PC-9 (cell line): ENCODE measurements around the gene MBD3. TPM values are rescaled to one million over a fixed set of nuclear protein-coding genes. Genes with fewer than 3 reads are reported as not detected.

Source experiments
- BruUV-seq: library from RNA; stranded (reverse); fragments of 400-500 nt; replicated peaks from 2 replicates; lab custom pipeline; 2021; lab: Mats Ljungman, UMichigan
- CTCF ChIA-PET: fragments of 300-600 bp; sonication (Branson Sonifier 250); formaldehyde crosslinking; loops from one replicate; lab custom pipeline; 2022; ENCODE audit warnings: antibody characterized with exemption; lab: Charles Lee
- POLR2A ChIA-PET: fragments of 300-600 bp; sonication (Branson Sonifier 250); formaldehyde crosslinking; loops from one replicate; lab custom pipeline; 2022; ENCODE audit warnings: antibody characterized with exemption; ENCODE audit not compliant: unreplicated experiment; lab: Charles Lee
- DNase-seq, 2 experiments: peaks; one replicate each; pipeline versions ENCODE4 v3.0.0 to v3.0.0-alpha.2; 2015 to 2022; ENCODE audit warnings: mixed read lengths in 1 of 2
- H2AFZ ChIP-seq: fragments of 200-600 bp; sonication (generic); 2 replicates; pipeline ENCODE4 v1.8.1; 2017; ENCODE audit warnings: antibody characterized with exemption
- H3F3A ChIP-seq: fragments of 200-600 bp; sonication (generic); 2 replicates; pipeline ENCODE4 v1.8.1; 2017; ENCODE audit warnings: antibody characterized with exemption, mild to moderate bottlenecking, low read depth; ENCODE audit not compliant: insufficient read depth
- H3K27ac ChIP-seq: fragments of 200-600 bp; sonication (generic); 2 replicates; pipeline ENCODE4 v1.6.1; 2016; ENCODE audit warnings: mixed run types
- H3K27me3 ChIP-seq: fragments of 200-600 bp; sonication (generic); 2 replicates; pipeline ENCODE4 v1.6.1; 2016; ENCODE audit warnings: low read depth, mixed run types; ENCODE audit not compliant: insufficient read depth
- H3K36me3 ChIP-seq: fragments of 200-600 bp; sonication (generic); 2 replicates; pipeline ENCODE4 v1.6.1; 2016; ENCODE audit warnings: low read depth, mixed run types
- H3K4me1 ChIP-seq: fragments of 200-600 bp; sonication (generic); replicated peaks from 2 replicates; pipeline ENCODE4 v1.6.1; 2016; ENCODE audit warnings: mixed run types; ENCODE audit not compliant: insufficient read depth
- H3K4me2 ChIP-seq: fragments of 200-600 bp; sonication (generic); 2 replicates; pipeline ENCODE4 v1.6.1; 2017; ENCODE audit warnings: mixed run types
- H3K4me3 ChIP-seq: fragments of 200-600 bp; sonication (generic); 2 replicates; pipeline ENCODE4 v1.6.1; 2016; ENCODE audit warnings: mixed run types
- H3K79me2 ChIP-seq: fragments of 200-600 bp; sonication (generic); 2 replicates; pipeline ENCODE4 v1.6.1; 2017; ENCODE audit warnings: low read depth, mixed run types
- H3K9me2 ChIP-seq: fragments of 200-600 bp; sonication (generic); 2 replicates; pipeline ENCODE4 v1.8.1; 2017; ENCODE audit warnings: mild to moderate bottlenecking; ENCODE audit not compliant: insufficient read depth
- H3K9me3 ChIP-seq: fragments of 200-600 bp; sonication (generic); 2 replicates; pipeline ENCODE4 v1.8.1; 2016; ENCODE audit warnings: low read depth; ENCODE audit not compliant: insufficient read depth
- H4K20me1 ChIP-seq: fragments of 200-600 bp; sonication (generic); 2 replicates; pipeline ENCODE4 v1.8.1; 2017; ENCODE audit not compliant: insufficient read depth
- EZH2 ChIP-seq: fragments of 200-600 bp; sonication (generic); IDR thresholded peaks from 2 replicates; pipeline ENCODE4 v1.8.0; 2017; ENCODE audit warnings: antibody characterized with exemption, low read depth
- intact Hi-C: fragments of 100-400 bp; cut with micrococcal nuclease; formaldehyde crosslinking; loops from one replicate; pipeline ENCODE4 v1.10.0; 2022; ENCODE audit not compliant: unreplicated experiment
- total RNA-seq: library from RNA; stranded (reverse); gene quantifications from 2 replicates; pipeline ENCODE4 v1.2.3, GENCODE V29; 2021
- TF ChIP-seq, protein P1 (sequence below): fragments of 200-600 bp; sonication (generic); conservative IDR thresholded peaks from 2 replicates; pipeline ENCODE4 v1.6.1; 2017; ENCODE audit warnings: mixed run types, antibody characterized with exemption, mild to moderate bottlenecking, moderate library complexity

MBD3 gene
- total RNA-seq, 1 experiment from 2014 or later: 129 TPM

DNA sequence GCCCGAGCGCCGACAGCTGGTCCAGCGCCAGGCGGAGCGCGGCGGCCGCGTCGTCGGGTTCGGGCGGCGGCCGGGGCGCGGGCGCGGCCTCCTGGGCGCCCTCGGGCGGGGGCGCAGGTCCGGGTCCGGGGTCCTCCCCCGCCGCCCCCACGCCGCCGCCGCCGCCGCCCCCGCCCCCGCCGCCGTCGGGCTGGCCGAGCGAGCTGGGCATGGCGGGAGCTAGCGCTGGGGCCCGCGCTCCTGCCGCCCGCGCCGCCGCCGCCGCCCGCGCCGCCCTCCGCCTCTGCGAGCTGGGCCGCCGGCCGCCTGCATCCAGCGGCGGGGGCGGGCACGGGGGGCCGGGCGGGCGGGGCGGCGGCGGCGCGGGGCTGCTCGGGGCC is 24.8 kb downstream of the MBD3 start:
- Histone ChIP-seq H3K4me3 (no peak overlapping the region), H3K4me1 (peaks cover 4% of the 10 kb centered on the region; the same call in 1 of the 2 replicates), H3K27me3 (no peaks in the 10 kb centered on the region), H3K9me3 (no peaks in the 10 kb centered on the region), H3K27ac (no peak overlapping the region), H3K4me2 (no peak overlapping the region), H2AFZ (no peak overlapping the region), H3F3A (peaks cover 5% of the 10 kb centered on the region; the same call in 1 of the 2 replicates), H4K20me1 (peaks cover 4% of the 10 kb centered on the region; the same call in 1 of the 2 replicates), H3K79me2 (0 out of 2 replicates have a peak, but pooled peaks cover 8% of the 10 kb centered on the region), H3K36me3 (no peaks in the 10 kb centered on the region), H3K9me2 (no peaks in the 10 kb centered on the region)
- DNase-seq: no peak
- BruUV-seq: no TSS peak
- ChIA-PET POLR2A (no interaction called here), CTCF (no interaction called here)
- intact Hi-C loops: no loop called here
- no peak for TF ChIP-seq EZH2
- TF ChIP-seq, protein P1, sequence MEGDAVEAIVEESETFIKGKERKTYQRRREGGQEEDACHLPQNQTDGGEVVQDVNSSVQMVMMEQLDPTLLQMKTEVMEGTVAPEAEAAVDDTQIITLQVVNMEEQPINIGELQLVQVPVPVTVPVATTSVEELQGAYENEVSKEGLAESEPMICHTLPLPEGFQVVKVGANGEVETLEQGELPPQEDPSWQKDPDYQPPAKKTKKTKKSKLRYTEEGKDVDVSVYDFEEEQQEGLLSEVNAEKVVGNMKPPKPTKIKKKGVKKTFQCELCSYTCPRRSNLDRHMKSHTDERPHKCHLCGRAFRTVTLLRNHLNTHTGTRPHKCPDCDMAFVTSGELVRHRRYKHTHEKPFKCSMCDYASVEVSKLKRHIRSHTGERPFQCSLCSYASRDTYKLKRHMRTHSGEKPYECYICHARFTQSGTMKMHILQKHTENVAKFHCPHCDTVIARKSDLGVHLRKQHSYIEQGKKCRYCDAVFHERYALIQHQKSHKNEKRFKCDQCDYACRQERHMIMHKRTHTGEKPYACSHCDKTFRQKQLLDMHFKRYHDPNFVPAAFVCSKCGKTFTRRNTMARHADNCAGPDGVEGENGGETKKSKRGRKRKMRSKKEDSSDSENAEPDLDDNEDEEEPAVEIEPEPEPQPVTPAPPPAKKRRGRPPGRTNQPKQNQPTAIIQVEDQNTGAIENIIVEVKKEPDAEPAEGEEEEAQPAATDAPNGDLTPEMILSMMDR: no peak

DNA sequence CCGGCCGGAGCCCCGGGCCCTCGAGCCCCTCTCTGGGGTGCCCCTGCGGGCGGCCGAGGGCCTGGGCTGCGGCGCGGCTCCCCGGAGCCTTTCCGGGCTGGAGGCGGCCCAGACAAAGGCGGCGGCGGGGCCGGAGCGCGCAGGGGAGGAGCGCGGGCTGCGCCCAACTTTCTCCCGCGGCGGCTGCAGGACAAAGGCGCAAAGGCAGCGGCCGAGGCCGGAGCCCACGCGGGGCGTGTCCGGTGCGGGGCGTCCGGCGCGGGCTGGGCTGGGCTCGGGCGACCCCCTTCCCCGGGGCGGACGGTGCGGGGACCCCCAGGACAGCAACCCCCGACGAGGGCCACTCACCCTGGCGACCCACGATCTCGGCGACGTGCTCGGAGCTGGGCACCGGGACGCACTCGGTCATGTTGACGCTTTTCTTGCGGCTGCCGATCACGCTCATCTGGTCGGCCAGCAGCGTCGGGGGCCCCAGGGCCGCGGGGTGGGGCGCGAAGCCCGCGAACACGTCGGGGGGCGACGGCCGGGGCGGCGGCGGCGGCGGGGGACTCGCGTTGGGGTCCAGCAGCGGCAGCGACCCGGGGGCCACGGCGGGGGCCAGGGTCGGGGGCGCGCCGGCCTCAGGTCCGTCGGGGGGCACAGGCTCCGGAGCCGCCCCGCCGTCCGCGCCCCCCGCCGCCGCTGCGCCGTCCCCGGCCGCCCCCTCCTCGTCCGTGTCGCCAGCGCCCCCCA is 25.4 kb downstream of the MBD3 start:
- CTCF ChIA-PET: no interaction called here
- H3K9me3 ChIP-seq: no peaks in the 10 kb centered on the region
- H3K4me3 ChIP-seq: peak overlapping the region; percentile 55; the same call in 1 of the 2 replicates
- H3K36me3 ChIP-seq: no peaks in the 10 kb centered on the region
- TSS peak; percentile 87 for BruUV-seq
- H3K4me1 ChIP-seq: peaks cover 4% of the 10 kb centered on the region; the same call in 1 of the 2 replicates
- peaks cover 4% of the 10 kb centered on the region; the same call in 1 of the 2 replicates for H4K20me1 ChIP-seq
- H3F3A ChIP-seq: peaks cover 5% of the 10 kb centered on the region; the same call in 1 of the 2 replicates
- no peak overlapping the region for H3K27ac ChIP-seq
- H3K4me2 ChIP-seq: peak overlapping the region; percentile 73; the same call in 1 of the 2 replicates
- H3K9me2 ChIP-seq: no peaks in the 10 kb centered on the region
- POLR2A ChIA-PET: no interaction called here
- no peak for DNase-seq
- intact Hi-C loops: no loop called here
- H3K27me3 ChIP-seq: no peaks in the 10 kb centered on the region
- no peak for TF ChIP-seq EZH2
- TF ChIP-seq, protein P1: no peak
- H3K79me2 ChIP-seq: 0 out of 2 replicates have a peak, but pooled peaks cover 8% of the 10 kb centered on the region
- H2AFZ ChIP-seq: no peak overlapping the region

DNA sequence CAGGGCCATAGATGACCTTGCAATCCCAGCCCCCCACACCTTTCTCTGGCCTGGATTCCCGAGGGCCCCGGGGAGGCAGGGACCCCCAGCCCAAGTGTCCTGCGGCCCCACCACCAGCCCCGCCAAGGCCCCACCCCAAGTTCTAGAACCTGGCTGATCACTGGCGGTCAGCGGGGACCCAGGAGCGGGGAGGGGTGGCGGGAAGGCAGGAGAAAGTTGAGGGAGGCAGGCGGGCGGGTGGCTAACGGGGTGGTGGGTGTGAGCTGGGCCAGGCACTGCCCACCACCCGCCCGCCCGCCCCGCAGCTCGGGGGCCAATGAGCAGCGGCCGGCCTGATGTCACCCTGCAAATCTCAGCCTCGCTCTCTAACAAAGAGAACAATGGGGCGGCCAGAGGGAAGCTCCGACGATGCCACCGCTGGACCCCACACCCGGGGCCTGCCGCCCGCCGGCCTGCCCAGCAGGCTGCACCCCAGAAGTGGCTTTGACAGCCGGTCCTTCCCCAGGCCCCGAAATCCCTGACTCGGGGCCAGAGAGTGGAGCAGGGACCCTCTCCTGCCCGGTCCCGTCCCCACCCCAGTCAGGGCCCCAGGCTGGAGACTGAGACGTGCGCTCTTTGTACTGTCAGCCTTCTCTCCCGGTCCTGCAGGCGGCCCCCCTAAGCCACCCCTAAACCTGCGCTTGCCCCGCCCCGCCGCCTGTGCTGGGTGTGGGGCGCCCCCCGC is 26.1 kb downstream of the MBD3 start:
- peaks cover 4% of the 10 kb centered on the region; the same call in 1 of the 2 replicates for H3K4me1 ChIP-seq
- no peaks in the 10 kb centered on the region for H3K27me3 ChIP-seq
- no peaks in the 10 kb centered on the region for H3K9me2 ChIP-seq
- H3F3A ChIP-seq: peaks cover 5% of the 10 kb centered on the region; the same call in 1 of the 2 replicates
- peak overlapping the region; percentile 55; the same call in 1 of the 2 replicates for H3K4me3 ChIP-seq
- BruUV-seq: no TSS peak
- H4K20me1 ChIP-seq: peaks cover 4% of the 10 kb centered on the region; the same call in 1 of the 2 replicates
- peak overlapping the region; percentile 73 for H3K4me2 ChIP-seq
- no peaks in the 10 kb centered on the region for H3K9me3 ChIP-seq
- H2AFZ ChIP-seq: no peak overlapping the region
- peak in 1 of 2 experiments; percentile 70 for DNase-seq
- ChIA-PET POLR2A (interaction anchor here (0.6 kb wide), 1 partner anchor 466 kb away, joined by 3 read pairs; no protein-coding TSS in a partner anchor), CTCF (interaction anchor here (0.6 to 0.7 kb wide), 3 partner anchors 24 to 38 kb away, joined by 3 to 7 read pairs (median 3); no protein-coding TSS in a partner anchor)
- H3K27ac ChIP-seq: no peak overlapping the region
- H3K79me2 ChIP-seq: 0 out of 2 replicates have a peak, but pooled peaks cover 8% of the 10 kb centered on the region
- no peak for TF ChIP-seq EZH2
- TF ChIP-seq, protein P1: no peak
- no peaks in the 10 kb centered on the region for H3K36me3 ChIP-seq
- intact Hi-C loops: no loop called here
